GM18868 (cell line): ENCODE data around the gene MATCAP1.

ENCODE experiments used
- ATAC-seq: cut with Tn5 transposase; IDR thresholded peaks from one replicate; pipeline ENCODE4 v1.9.1; 2021; ENCODE audit warnings: mild to moderate bottlenecking, moderate library complexity; ENCODE audit not compliant: unreplicated experiment

Gene MATCAP1

GRCh38 chr16:67208154-67208896 lies 24.6 kb upstream of the MATCAP1 start:
- ATAC-seq = no peak

- no peak for ATAC-seq
Measured at GRCh38 chr16:67207249-67208091, 23.7 kb upstream of the MATCAP1 start.

DNA sequence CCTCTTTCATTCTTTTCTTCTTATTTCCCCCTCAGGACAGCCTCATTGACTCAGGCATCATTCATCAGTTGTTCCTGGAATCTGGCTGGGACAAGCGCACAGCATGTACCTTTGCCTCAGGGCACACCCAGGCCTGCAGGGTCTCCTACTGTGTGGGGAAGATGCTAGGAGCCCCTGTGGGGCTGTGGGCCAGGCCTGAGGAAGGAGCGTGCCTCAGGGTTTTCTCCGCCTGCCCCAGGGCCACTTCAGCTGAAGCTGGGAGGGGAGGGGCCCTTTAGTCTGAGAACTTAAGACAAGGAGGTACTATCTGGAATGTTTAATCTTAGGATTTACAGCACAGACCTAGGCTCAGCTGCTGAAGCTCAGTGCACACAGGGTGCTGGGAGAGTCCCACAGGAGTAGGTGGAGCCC lies 23.1 kb upstream of the MATCAP1 start:
- no peak for ATAC-seq

DNA sequence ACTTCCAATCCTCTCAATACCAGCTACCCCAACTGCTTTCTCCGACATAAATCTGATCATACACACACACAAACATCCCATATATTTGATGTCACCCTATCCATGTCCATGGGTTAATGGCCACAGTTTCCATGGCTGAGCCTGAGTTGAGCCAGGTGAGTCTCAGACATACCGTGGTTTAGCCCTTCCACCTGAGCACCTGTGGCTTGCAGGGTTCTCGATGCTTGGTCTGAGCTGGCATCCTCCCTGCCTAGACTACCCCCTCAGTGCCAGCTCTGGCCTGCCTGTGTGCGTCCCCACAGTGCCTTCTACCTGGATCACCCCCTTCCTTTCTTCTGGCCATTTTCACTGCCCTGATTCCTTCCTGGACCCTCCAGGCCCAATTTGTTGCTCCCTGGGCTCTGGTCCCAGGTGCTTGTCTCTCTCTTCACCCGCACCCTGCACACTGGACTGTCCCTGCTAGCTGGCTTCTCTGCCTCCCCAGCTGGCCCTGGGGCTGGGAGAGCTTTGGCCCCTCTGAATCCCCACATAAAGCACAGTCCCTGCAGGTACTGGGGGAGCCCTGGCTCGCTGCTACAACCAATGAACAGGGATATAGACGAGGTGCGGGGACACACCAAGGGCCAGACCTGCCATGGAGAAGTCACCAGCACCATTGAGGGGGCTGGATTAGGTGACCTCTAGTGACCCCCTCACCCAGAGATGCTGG lies 22.5 kb upstream of the MATCAP1 start:
- no peak for ATAC-seq

DNA sequence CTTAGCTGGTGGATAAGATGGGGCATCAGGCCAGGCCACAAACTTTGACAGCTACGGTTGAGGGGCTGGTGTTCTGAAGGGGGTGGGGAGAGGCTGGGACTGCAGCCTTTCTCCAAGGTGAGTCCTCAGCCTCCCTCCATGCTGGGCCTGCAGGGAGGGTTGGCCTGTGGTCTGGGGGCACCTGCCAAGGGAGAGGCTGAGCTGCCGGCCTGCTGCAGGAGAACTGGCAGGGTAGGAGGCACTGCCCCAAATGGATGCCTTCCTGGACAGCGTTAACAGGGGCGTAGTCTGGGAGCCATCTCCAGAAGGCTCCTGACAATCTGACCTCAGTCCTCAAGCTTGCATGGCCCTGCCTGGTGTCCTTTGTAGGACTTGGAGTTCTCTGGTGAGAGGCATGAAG lies 20.3 kb upstream of the MATCAP1 start:
- ATAC-seq = no peak

GRCh38 chr16:67202956-67203493 lies 19.3 kb upstream of the MATCAP1 start:
- no peak for ATAC-seq

DNA sequence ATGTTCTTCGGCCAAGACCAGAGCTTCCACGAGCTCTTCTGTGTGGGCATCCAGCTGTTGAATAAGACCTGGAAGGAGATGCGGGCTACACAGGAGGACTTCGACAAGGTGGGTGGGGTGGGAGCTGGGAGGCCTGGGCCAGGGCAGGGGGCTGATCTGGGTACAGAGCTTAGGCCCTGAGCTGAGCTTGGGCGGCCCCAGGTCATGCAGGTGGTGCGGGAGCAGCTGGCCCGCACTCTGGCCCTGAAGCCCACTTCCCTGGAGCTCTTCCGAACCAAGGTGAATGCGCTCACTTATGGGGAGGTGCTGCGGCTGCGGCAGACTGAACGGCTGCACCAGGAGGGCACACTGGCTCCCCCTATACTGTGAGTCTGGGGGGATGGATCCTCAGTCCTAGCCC lies 18.7 kb upstream of the MATCAP1 start:
- ATAC-seq = no peak

GRCh38 chr16:67201411-67202345 lies 17.9 kb upstream of the MATCAP1 start:
- ATAC-seq = no peak

DNA sequence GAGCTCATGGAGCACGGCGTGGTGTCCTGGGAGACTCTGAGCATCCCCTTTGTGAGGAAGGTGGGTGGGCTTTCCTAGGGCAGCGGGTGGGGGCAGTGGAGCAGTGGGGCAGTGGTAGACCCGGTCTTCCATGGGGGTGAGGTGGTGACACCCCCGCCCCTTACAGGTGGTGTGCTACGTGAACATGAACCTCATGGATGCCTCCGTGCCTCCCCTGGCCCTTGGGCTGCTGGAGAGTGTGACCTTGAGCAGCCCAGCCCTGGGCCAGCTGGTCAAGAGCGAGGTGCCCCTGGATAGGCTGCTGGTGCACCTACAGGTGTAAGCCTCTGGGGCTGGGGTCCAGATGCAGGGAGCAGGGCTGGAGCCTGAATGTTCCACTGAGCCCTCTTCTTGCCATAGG lies 16.7 kb upstream of the MATCAP1 start:
- no peak for ATAC-seq

DNA sequence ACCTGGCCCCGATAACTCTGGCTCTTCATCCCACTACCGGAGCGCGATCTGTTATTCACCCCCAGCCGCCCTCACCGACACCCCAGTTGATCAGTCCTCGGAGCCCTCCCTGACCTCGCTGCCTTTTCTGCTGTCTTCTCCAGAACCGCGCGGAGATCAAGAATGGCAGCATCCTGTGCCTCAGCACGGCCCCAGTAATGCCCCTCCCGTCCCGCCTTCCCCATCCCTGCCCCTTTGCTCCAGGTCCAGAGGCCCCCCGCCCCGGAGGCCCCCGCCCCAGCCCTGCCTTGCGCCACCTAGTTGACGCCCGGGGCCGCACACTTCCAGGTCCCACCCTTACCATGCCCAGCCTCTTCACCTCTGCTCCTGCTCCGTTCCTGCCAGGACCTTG lies 16.0 kb upstream of the MATCAP1 start:
- ATAC-seq = no peak

GRCh38 chr16:67199011-67199807 lies 15.4 kb upstream of the MATCAP1 start, which contains the start of gene ELMO3:
ELMO3 (plus strand) TSS chr16:67199131; CDS start chr16:67199327, 196 bp downstream.
- no peak for ATAC-seq

DNA sequence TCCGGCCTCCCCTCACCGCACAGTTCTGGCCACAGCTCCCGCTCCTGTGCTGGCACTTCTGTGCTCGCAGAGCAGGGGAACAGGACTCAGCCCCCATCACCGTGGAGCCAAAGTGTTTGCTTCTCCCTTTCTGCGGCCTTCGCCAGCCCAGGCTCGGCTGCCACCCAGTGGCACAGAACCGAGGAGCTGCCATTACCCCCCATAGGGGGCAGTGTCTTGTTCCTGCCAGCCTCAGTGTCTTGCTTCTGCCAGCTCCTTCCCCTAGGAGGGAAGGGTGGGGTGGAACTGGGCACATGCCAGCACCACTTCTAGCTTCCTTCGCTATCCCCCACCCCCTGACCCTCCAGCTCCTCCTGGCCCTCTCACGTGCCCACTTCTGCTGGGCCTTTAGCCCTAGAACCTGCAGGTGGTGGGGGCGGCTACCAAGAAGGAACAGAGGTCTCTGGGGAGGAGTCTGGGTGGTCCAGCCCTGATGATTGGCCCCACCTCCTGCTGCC lies 14.5 kb upstream of the MATCAP1 start:
- no peak for ATAC-seq

GRCh38 chr16:67197704-67198103 lies 13.9 kb upstream of the MATCAP1 start:
- no peak for ATAC-seq

DNA sequence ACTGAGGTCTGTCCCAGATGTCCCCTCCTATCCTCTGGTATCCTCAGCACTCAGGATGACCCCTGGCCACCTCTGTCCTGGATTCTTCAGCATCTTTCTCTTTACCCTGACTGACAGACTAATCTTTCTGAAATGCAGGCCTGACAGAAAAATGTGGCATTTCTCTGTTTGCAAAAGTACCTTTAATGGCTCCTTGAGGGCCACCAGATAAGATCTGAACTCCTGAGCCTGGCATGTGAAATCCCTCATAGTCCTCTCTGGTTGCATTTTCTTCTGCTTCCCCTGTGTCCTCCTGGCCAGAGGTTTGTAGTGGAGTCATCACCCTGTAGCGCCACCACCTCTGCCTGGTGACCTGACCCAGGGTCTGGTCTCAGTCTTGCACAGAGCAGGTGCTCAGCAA lies 13.1 kb upstream of the MATCAP1 start:
- no peak for ATAC-seq

- ATAC-seq = no peak
Measured at GRCh38 chr16:67195676-67196075, 11.9 kb upstream of the MATCAP1 start.

DNA sequence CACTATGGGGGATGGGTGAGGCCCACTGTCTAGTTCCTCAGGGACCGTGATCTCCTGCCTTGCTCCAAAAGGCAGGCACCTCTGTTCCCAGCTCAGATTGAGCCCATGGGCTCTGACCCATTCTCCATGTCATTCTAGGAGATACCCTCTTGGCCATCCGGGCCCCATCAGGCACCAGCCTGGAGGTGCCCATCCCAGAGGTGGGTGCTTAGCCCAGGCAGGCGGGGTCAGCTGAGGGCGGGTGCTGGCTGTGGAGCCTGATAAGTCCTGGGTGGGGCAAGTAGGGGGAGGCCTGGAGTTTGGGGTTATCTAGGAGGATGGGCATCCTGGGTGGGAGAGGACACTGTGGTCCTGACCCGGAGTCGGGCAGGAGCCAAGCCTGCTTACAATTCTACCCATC lies 10.5 kb upstream of the MATCAP1 start:
- ATAC-seq = no peak

DNA sequence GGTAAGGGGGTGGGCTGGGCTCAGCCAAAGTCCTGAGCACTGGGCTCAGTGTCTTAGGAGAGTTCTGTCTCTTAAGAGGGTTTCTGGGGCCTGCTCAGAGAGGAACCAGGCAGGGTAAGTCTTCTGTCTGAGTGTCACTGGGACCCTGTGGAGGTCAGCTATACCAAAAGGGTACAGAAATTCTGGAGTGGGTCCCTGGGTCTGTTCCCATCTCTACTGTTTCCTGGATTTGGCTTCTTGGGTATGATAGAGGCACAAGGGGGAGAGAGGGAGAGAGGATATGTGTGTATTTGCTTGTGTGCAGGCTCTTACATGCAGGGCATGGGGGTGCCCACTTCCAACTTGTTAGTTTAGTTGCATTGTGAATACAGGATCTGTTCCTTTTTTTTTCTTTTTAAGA lies 9.8 kb upstream of the MATCAP1 start:
- ATAC-seq = no peak

DNA sequence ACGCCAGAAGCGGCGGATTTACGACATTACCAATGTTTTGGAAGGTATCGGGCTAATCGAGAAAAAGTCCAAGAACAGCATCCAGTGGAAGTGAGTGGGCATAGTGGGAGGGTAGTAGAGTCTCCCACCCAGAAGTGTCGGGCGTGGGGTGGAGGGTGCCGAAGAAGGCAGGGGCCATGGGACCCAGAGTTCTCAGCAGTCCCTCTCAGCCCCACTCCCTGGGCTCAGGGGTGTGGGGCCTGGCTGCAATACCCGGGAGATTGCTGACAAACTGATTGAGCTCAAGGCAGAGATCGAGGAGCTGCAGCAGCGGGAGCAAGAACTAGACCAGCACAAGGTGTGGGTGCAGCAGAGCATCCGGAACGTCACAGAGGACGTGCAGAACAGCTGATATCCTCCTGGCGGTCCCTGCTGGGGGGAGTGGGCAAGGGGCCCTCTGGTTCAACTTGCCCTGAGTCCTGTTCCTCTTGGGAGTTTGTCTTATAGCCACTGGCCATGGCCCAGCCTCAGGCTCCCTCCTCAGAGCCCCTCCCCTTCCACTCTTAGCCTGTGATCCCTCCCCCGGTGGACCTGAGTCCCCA lies 9.1 kb upstream of the MATCAP1 start:
- no peak for ATAC-seq
